Upper lobe of left lung (tissue), 4 donors: ENCODE measurements around the gene RNASEH2C.
"Not testable (repeated sequence)": the region's sequence is repeated elsewhere in the genome, so short reads cannot be mapped to it uniquely, and the experiment has no call there.

Experiments used
- EP300 ChIP-seq, 4 donors: sonication (generic); formaldehyde crosslinking; IDR thresholded peaks; one replicate each; pipeline ENCODE4 v1.5.1; 2017; ENCODE audit warnings: antibody characterized with exemption in 4 of 4, control low read depth in 2 of 4
- POLR2A ChIP-seq, 4 donors: fragments of 450-650 bp; IDR thresholded peaks; one replicate each; pipeline ENCODE4 v1.5.1; 2016 to 2017; ENCODE audit warnings: antibody characterized with exemption in 4 of 4, mild to moderate bottlenecking in 2 of 4
- TF ChIP-seq, protein P1 (sequence below), 6 experiments: fragments of 450-650 bp in 4 of 6; fragments of 200-600 bp in 2 of 6; sonication (generic) in 2 of 6; IDR thresholded peaks; one replicate each; pipeline ENCODE4 v1.5.1; 2016 to 2019; ENCODE audit warnings: antibody characterized with exemption in 6 of 6

GRCh38 chr11:65735111-65735510 is 14.5 kb upstream of the RNASEH2C start:
- TF ChIP-seq, protein P1, sequence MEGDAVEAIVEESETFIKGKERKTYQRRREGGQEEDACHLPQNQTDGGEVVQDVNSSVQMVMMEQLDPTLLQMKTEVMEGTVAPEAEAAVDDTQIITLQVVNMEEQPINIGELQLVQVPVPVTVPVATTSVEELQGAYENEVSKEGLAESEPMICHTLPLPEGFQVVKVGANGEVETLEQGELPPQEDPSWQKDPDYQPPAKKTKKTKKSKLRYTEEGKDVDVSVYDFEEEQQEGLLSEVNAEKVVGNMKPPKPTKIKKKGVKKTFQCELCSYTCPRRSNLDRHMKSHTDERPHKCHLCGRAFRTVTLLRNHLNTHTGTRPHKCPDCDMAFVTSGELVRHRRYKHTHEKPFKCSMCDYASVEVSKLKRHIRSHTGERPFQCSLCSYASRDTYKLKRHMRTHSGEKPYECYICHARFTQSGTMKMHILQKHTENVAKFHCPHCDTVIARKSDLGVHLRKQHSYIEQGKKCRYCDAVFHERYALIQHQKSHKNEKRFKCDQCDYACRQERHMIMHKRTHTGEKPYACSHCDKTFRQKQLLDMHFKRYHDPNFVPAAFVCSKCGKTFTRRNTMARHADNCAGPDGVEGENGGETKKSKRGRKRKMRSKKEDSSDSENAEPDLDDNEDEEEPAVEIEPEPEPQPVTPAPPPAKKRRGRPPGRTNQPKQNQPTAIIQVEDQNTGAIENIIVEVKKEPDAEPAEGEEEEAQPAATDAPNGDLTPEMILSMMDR (IDR thresholded peaks at IDR 0.05), result not testable (repeated sequence)
- not testable (repeated sequence) for TF ChIP-seq POLR2A, EP300 (IDR thresholded peaks at IDR 0.05)
